ENCODE data around the gene CEP85L. TPM values are rescaled to one million over a fixed set of nuclear protein-coding genes. Genes with fewer than 3 reads are reported as not detected.

CEP85L gene
- total and polyA plus RNA-seq, 2 of the 4 experiments (the other 2 are of a cell fraction) = 2.3 to 25.6 TPM

- DNase-seq (no peak), ATAC-seq (ENCODE audit: low read depth) (no peak)
- no peaks in the 10 kb centered on the region for H3K9me1 ChIP-seq (ENCODE audit: insufficient read depth, low read length)
- CTCF ChIA-PET = no interaction called here
- no peak overlapping the region for H2BK5ac ChIP-seq (ENCODE audit: low read depth, low read length, poor library complexity, severe bottlenecking)
- no peak overlapping the region for H2AFZ ChIP-seq (replicated peaks; ENCODE audit: low read length, poor library complexity)
- H3K27me3 ChIP-seq (ENCODE audit: control insufficient read depth, insufficient read depth, low read length) = no peaks in the 10 kb centered on the region
- dilution Hi-C loops (cut with HindIII; ENCODE audit: low sequenced_read_pairs, unreplicated experiment) (no loop called here), in situ Hi-C loops (cut with MboI; ENCODE audit: low sequenced_read_pairs) (no loop called here), intact Hi-C loops (cut with micrococcal nuclease) (no loop called here)
- H3K14ac ChIP-seq (replicated peaks; ENCODE audit: low read depth, low read length) = no peak overlapping the region
- H4K20me1 ChIP-seq (ENCODE audit: insufficient read depth, low read length) = peaks cover 11% of the 10 kb centered on the region; the same call in 1 of the 2 replicates
- H2AK5ac ChIP-seq (ENCODE audit: low read depth, low read length) = no peak overlapping the region
- POLR2A ChIA-PET (ENCODE audit: unreplicated experiment) = no interaction called here
- H4K8ac ChIP-seq (ENCODE audit: low read depth in 2 of 2, low read length in 2 of 2) = no peak overlapping the region
- BruUV-seq (replicated peaks) = no TSS peak
- no peak overlapping the region for H2BK15ac ChIP-seq (ENCODE audit: low read depth, low read length)
- peaks cover 3% of the 10 kb centered on the region for H3K9me3 ChIP-seq (ENCODE audit: control insufficient read depth, insufficient read depth, low read length)
- no peak overlapping the region for H3K27ac ChIP-seq (ENCODE audit: insufficient read depth, low read length)
- H3K56ac ChIP-seq (ENCODE audit: extremely low read depth, insufficient read depth, low read length) = no peak overlapping the region
- H2AK9ac ChIP-seq (replicated peaks; ENCODE audit: low read depth, low read length, poor library complexity) = no peak overlapping the region
- H3K23ac ChIP-seq (ENCODE audit: low read depth, low read length) = no peak overlapping the region
- H4K91ac ChIP-seq (ENCODE audit: insufficient read depth, low read depth, low read length) = no peak overlapping the region
- no peak overlapping the region for H3K4ac ChIP-seq (ENCODE audit: low read depth, low read length)
- no peak overlapping the region for H3K4me3 ChIP-seq (ENCODE audit: insufficient read depth, low read depth, low read length)
- H4K5ac ChIP-seq (ENCODE audit: low read depth, low read length) = no peak overlapping the region
- peaks cover 11% of the 10 kb centered on the region for H3K36me3 ChIP-seq (ENCODE audit: control insufficient read depth, insufficient read depth, low read length)
- no peak overlapping the region for H2BK120ac ChIP-seq (ENCODE audit: low read depth, low read length)
- H3K79me1 ChIP-seq (ENCODE audit: low read depth in 1 of 2, low read length in 2 of 2) = peaks cover 28 to 57% of the 10 kb centered on the region in 2 experiments
- TF ChIP-seq, protein P1, sequence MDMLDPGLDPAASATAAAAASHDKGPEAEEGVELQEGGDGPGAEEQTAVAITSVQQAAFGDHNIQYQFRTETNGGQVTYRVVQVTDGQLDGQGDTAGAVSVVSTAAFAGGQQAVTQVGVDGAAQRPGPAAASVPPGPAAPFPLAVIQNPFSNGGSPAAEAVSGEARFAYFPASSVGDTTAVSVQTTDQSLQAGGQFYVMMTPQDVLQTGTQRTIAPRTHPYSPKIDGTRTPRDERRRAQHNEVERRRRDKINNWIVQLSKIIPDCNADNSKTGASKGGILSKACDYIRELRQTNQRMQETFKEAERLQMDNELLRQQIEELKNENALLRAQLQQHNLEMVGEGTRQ (IDR thresholded peaks at IDR 0.05; ENCODE audit: low read depth, low read length) = no peak
- TF ChIP-seq, protein P2, sequence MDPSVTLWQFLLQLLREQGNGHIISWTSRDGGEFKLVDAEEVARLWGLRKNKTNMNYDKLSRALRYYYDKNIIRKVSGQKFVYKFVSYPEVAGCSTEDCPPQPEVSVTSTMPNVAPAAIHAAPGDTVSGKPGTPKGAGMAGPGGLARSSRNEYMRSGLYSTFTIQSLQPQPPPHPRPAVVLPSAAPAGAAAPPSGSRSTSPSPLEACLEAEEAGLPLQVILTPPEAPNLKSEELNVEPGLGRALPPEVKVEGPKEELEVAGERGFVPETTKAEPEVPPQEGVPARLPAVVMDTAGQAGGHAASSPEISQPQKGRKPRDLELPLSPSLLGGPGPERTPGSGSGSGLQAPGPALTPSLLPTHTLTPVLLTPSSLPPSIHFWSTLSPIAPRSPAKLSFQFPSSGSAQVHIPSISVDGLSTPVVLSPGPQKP (IDR thresholded peaks at IDR 0.05; ENCODE audit: borderline replicate concordance, low read depth, low read length) = no peak
- TF ChIP-seq CTCF (conservative IDR thresholded peaks at IDR 0.05; ENCODE audit: low read depth, low read length) = no peak
- no peak for TF ChIP-seq MAFK (IDR thresholded peaks at IDR 0.05; ENCODE audit: low read depth, low read length)
- TF ChIP-seq NFE2L2 (IDR thresholded peaks at IDR 0.05; ENCODE audit: low read depth, low read length) = no peak
- TF ChIP-seq CEBPB (IDR thresholded peaks at IDR 0.05; ENCODE audit: low read depth, low read length) = no peak
- TF ChIP-seq POLR2A (IDR thresholded peaks at IDR 0.05; ENCODE audit: low read depth, low read length) = no peak
- no peak for TF ChIP-seq MAZ (IDR thresholded peaks at IDR 0.05; ENCODE audit: borderline replicate concordance, low read depth, low read length)
- no peak for TF ChIP-seq RAD21 (IDR thresholded peaks at IDR 0.05; ENCODE audit: low read length)
- no peak for TF ChIP-seq CHD1 (IDR thresholded peaks at IDR 0.05; ENCODE audit: low read depth, low read length)
- no peak for TF ChIP-seq FOS (IDR thresholded peaks at IDR 0.05; ENCODE audit: low read depth, low read length)
- no peak for TF ChIP-seq RCOR1 (IDR thresholded peaks at IDR 0.05; ENCODE audit: insufficient replicate concordance, low read length)
- no peak overlapping the region for H3K4me2 ChIP-seq (ENCODE audit: low read depth, low read length)
- no peak overlapping the region for H3K9ac ChIP-seq (ENCODE audit: low read depth, low read length)
- no peaks in the 10 kb centered on the region for H3K4me1 ChIP-seq (ENCODE audit: control insufficient read depth, insufficient read depth, low read length)
- no CpG with 5 or more reads among the region's 1 CpG for WGBS, 2 experiments (ENCODE audit: extremely low coverage in 2 of 2, insufficient read length in 1 of 2)
- no peak overlapping the region for H3K18ac ChIP-seq (ENCODE audit: low read depth, low read length)
- no peak overlapping the region for H2BK20ac ChIP-seq (ENCODE audit: low read depth, low read length)
These were observed 21.3 kb downstream of the CEP85L start for GRCh38 chr6:118630067-118630466.
